Fibroblast of pulmonary artery (primary cell): Measurements from ENCODE around the gene OPN3.
A peak's percentile ranks its signal among the peaks of the same experiment; 100 is the strongest.

Experiments
- DNase-seq: peaks from one replicate; pipeline ENCODE4 v3.0.0-alpha.2; 2010; ENCODE audit warnings: low read depth
- H3K4me3 ChIP-seq: replicated peaks from 2 replicates; pipeline ENCODE4 v1.5.1; 2011; ENCODE audit warnings: low read depth, mild to moderate bottlenecking, control low read depth, low read length, moderate library complexity
- CTCF ChIP-seq: IDR thresholded peaks from 2 replicates; pipeline ENCODE4 v1.5.1; 2011; ENCODE audit warnings: mild to moderate bottlenecking, control low read depth, low read length, inconsistent platforms; ENCODE audit errors: missing control alignments

OPN3 gene

GRCh38 chr1:241605146-241605805, 34.9 kb downstream of the OPN3 start:
- peak; percentile 37 for TF ChIP-seq CTCF
- H3K4me3 ChIP-seq, result no peak overlapping the region
- DNase-seq, result peak; percentile 33

GRCh38 chr1:241603731-241604245, 36.4 kb downstream of the OPN3 start:
- no peak overlapping the region for H3K4me3 ChIP-seq
- TF ChIP-seq CTCF, result no peak
- peak; percentile 19 for DNase-seq

- no peak for DNase-seq
- H3K4me3 ChIP-seq, result no peak overlapping the region
- no peak for TF ChIP-seq CTCF
These were observed 39.7 kb downstream of the OPN3 start for GRCh38 chr1:241600496-241600901.

GRCh38 chr1:241598249-241598648, 41.9 kb downstream of the OPN3 start:
- no peak for DNase-seq
- TF ChIP-seq CTCF, result no peak
- no peak overlapping the region for H3K4me3 ChIP-seq

GRCh38 chr1:241596633-241597032, 43.5 kb downstream of the OPN3 start:
- no peak for TF ChIP-seq CTCF
- no peak for DNase-seq
- no peak overlapping the region for H3K4me3 ChIP-seq

GRCh38 chr1:241593186-241593585, 47.0 kb downstream of the OPN3 start:
- no peak overlapping the region for H3K4me3 ChIP-seq
- no peak for DNase-seq
- TF ChIP-seq CTCF, result no peak
